CD4-positive, alpha-beta T cell treated with Interleukin-21 for 1 hour (primary cell): ENCODE measurements around the gene ADGRV1.
A peak's percentile ranks its signal among the peaks of the same experiment; 100 is the strongest.
"Not testable (repeated sequence)": the region's sequence is repeated elsewhere in the genome, so short reads cannot be mapped to it uniquely, and the experiment has no call there.

Experiments used
- DNase-seq: peaks from one replicate; pipeline ENCODE4 v3.0.0-alpha.2; 2020

ADGRV1 gene

GRCh38 chr5:90830058-90830457 is 271.5 kb downstream of the ADGRV1 start:
- DNase-seq = no peak

GRCh38 chr5:90833753-90834152 is 275.2 kb downstream of the ADGRV1 start:
- DNase-seq = no peak

GRCh38 chr5:90834711-90835110 is 276.1 kb downstream of the ADGRV1 start:
- DNase-seq = no peak

- DNase-seq = no peak
These were observed 284.8 kb downstream of the ADGRV1 start for GRCh38 chr5:90843443-90843842.

GRCh38 chr5:90844931-90845330 is 286.3 kb downstream of the ADGRV1 start:
- DNase-seq = no peak

GRCh38 chr5:90845723-90846554 is 287.3 kb downstream of the ADGRV1 start:
- no peak for DNase-seq

- DNase-seq = not testable (repeated sequence)
These were observed 289.0 kb downstream of the ADGRV1 start for GRCh38 chr5:90847606-90848005.

- DNase-seq = no peak
These were observed 291.3 kb downstream of the ADGRV1 start for GRCh38 chr5:90849939-90850338.

- DNase-seq = no peak
These were observed 293.9 kb downstream of the ADGRV1 start for GRCh38 chr5:90852531-90852930.

- no peak for DNase-seq
These were observed 295.2 kb downstream of the ADGRV1 start for GRCh38 chr5:90853750-90854149.

- DNase-seq = no peak
These were observed 295.6 kb downstream of the ADGRV1 start for GRCh38 chr5:90854169-90854568.

GRCh38 chr5:90855296-90856010 is 296.9 kb downstream of the ADGRV1 start:
- no peak for DNase-seq

GRCh38 chr5:90861843-90862586 is 303.4 kb downstream of the ADGRV1 start:
- DNase-seq = no peak

GRCh38 chr5:90865180-90865579 is 306.6 kb downstream of the ADGRV1 start:
- DNase-seq = no peak

GRCh38 chr5:90866333-90866732 is 307.7 kb downstream of the ADGRV1 start:
- DNase-seq = peak; percentile 25

GRCh38 chr5:90866915-90867731 is 308.5 kb downstream of the ADGRV1 start:
- DNase-seq = no peak

GRCh38 chr5:90868799-90869198 is 310.2 kb downstream of the ADGRV1 start:
- no peak for DNase-seq

GRCh38 chr5:90871391-90871991 is 312.9 kb downstream of the ADGRV1 start:
- no peak for DNase-seq

GRCh38 chr5:90873033-90873517 is 314.5 kb downstream of the ADGRV1 start:
- no peak for DNase-seq

GRCh38 chr5:90874066-90874465 is 315.5 kb downstream of the ADGRV1 start:
- no peak for DNase-seq

- DNase-seq = no peak
These were observed 316.9 kb downstream of the ADGRV1 start for GRCh38 chr5:90875456-90875855.

GRCh38 chr5:90876366-90876765 is 317.8 kb downstream of the ADGRV1 start:
- no peak for DNase-seq
